Mucosa of descending colon (tissue), 3 donors: ENCODE measurements around the gene LRRC40. TPM values are rescaled to one million over a fixed set of nuclear protein-coding genes. Genes with fewer than 3 reads are reported as not detected.

ENCODE experiments used
- ATAC-seq: fragments of 200-7000 bp; cut with Tn5 transposase; one replicate; pipeline ENCODE4 v1.9.1; 2020; ENCODE audit warnings: mild to moderate bottlenecking, moderate library complexity
- DNase-seq, 3 donors: peaks; one replicate each; pipeline ENCODE4 v3.0.0-alpha.2; 2020
- H3K36me3 ChIP-seq: fragments of 200-600 bp; one replicate; pipeline ENCODE4 v1.8.0; 2021; ENCODE audit warnings: low read depth, mild to moderate bottlenecking
- H3K4me1 ChIP-seq: fragments of 200-600 bp; one replicate; pipeline ENCODE4 v1.8.0; 2021; ENCODE audit warnings: low read depth, mild to moderate bottlenecking
- H3K4me3 ChIP-seq: fragments of 200-600 bp; one replicate; pipeline ENCODE4 v1.8.0; 2021; ENCODE audit warnings: mild to moderate bottlenecking
- H3K9me3 ChIP-seq: fragments of 200-600 bp; one replicate; pipeline ENCODE4 v1.8.0; 2021; ENCODE audit warnings: mild to moderate bottlenecking
- CTCF ChIP-seq: fragments of 200-600 bp; IDR thresholded peaks from one replicate; pipeline ENCODE4 v1.8.0; 2022; ENCODE audit warnings: antibody characterized with exemption, mild to moderate bottlenecking
- intact Hi-C, 2 donors: fragments of 100-400 bp; cut with DNase I in 1 of 2; cut with micrococcal nuclease in 1 of 2; formaldehyde crosslinking; loops; one replicate each; pipeline versions ENCODE4 v1.11.0 to v1.11.1; 2022; cut with DNase I, micrococcal nuclease
- total RNA-seq, 3 donors: library from RNA; stranded (reverse); fragmentation: NEBNext Ultra II Directional in 2 of 3; extraction: Animal tissue kit (Norgen Biotek cat#: 25700) in 2 of 3; gene quantifications; one replicate each; pipeline versions ENCODE4 v1.2.1 to v1.2.4, GENCODE V29; 2021 to 2023
- donor health status: DM: no; HTN: no; CAD: no; lungs with moderate emphysema.
- donor health status: DM: no; HTN: no; CAD: no.
- donor health status: DM: no; HTN: yes; CAD: no.

Gene LRRC40
- total RNA-seq, 3 donors from 2014 or later = 9.0 to 13.4 (median 10.4) TPM

- Histone ChIP-seq H3K36me3 (no peaks in the 10 kb centered on the region), H3K4me3 (no peak overlapping the region), H3K4me1 (no peaks in the 10 kb centered on the region), H3K9me3 (no peaks in the 10 kb centered on the region)
- intact Hi-C loops = no loop called here
- TF ChIP-seq CTCF = no peak
- DNase-seq (no peak), ATAC-seq (no peak)
These were observed 90.1 kb downstream of the LRRC40 start for GRCh38 chr1:70115315-70115714.

GRCh38 chr1:70112838-70113237 is 92.5 kb downstream of the LRRC40 start:
- Histone ChIP-seq H3K4me1 (no peaks in the 10 kb centered on the region), H3K4me3 (no peak overlapping the region), H3K36me3 (no peaks in the 10 kb centered on the region), H3K9me3 (no peaks in the 10 kb centered on the region)
- intact Hi-C loops = no loop called here
- ATAC-seq = no peak
- no peak for TF ChIP-seq CTCF
- DNase-seq = no peak

DNA sequence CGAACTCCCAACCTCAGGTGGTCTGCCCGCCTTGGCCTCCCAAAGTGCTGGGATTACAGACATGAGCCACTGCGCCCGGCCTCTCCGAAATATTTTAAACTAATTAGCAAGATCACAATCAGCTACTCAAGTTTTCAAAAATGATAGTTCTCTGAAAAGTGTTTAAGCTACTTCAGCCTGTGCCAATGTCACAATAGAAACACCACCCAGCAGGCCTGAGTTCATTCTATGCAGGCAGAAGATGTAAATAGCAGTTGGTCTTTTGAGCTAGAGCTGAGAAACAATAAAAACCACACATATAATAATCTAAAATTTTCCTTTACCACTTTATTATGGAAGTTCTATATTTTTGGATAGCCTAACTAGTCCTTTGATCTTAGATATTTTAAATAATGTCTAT is 96.1 kb downstream of the LRRC40 start:
- intact Hi-C loops = no loop called here
- Histone ChIP-seq H3K4me3 (no peak overlapping the region), H3K9me3 (no peaks in the 10 kb centered on the region), H3K36me3 (no peaks in the 10 kb centered on the region), H3K4me1 (no peaks in the 10 kb centered on the region)
- no peak for TF ChIP-seq CTCF
- no peak for DNase-seq
- no peak for ATAC-seq

DNA sequence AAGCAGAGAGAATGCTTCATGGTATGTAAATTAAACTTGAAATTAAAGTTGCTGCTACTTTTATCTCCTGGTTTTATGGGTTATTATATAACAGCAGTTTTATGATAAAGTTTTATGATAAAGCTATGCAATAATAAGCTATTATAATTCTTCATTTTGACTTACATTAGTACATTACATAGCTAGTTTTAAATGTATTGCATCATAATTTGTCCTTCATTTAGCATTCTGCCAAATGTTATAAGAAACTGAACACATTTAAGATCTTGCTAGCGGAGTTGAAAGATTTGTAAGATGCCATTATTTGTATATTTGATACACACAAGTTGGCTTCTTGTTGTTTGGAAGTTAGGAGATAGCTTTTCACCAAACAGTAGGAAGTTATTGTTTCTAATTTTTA is 101.6 kb downstream of the LRRC40 start:
- H3K36me3 ChIP-seq = no peaks in the 10 kb centered on the region
- intact Hi-C loops = no loop called here
- no peak for TF ChIP-seq CTCF
- H3K4me3 ChIP-seq = no peak overlapping the region
- DNase-seq (no peak), ATAC-seq (no peak)
- H3K9me3 ChIP-seq = no peaks in the 10 kb centered on the region
- no peaks in the 10 kb centered on the region for H3K4me1 ChIP-seq

DNA sequence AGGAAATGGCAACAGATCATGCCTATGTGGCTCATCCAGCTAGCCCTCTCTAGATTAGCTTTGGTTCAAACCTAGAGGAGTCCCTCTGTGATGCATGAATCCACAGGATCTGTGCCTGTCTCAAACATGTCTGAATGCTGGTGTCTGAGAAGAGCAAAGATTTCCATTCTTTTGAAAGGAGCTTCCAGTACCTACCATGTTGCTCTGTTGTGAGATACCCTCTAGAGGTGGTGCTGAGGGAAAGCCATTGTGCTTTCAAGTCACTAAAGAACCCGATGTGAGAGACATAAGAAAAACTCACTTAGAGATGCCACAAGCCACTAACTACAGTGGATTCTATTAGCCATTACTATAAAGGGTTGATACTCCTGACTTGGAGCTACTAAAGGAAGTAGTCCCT is 103.6 kb downstream of the LRRC40 start:
- H3K36me3 ChIP-seq = no peaks in the 10 kb centered on the region
- no peak for ATAC-seq
- H3K9me3 ChIP-seq = no peaks in the 10 kb centered on the region
- TF ChIP-seq CTCF = no peak
- H3K4me1 ChIP-seq = no peaks in the 10 kb centered on the region
- no peak overlapping the region for H3K4me3 ChIP-seq
- intact Hi-C loops = no loop called here
- DNase-seq = no peak

DNA sequence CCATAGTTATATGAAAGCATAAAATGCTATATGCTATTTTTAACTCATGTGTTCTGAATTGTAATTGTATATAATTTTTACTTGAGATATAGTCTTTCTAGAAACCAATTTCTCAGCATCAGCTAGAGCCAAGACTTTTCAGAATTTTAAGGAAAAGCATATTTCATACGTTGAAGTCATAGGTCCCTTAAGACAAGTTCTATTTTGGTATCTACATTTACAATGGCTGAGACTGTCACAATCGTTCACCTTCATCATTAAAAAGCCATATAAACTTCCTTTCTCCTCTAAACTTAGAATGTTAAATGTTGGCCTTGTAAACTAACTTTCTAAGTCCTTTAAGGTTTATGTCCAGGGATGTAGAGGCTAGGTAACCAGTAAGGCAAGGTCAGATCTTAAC is 104.1 kb downstream of the LRRC40 start:
- TF ChIP-seq CTCF = no peak
- DNase-seq (no peak), ATAC-seq (no peak)
- no peaks in the 10 kb centered on the region for H3K9me3 ChIP-seq
- H3K4me1 ChIP-seq = no peaks in the 10 kb centered on the region
- intact Hi-C loops = no loop called here
- H3K36me3 ChIP-seq = no peaks in the 10 kb centered on the region
- no peak overlapping the region for H3K4me3 ChIP-seq
